IMR-90 (cell line): ENCODE data around the gene PRODH2. TPM values are rescaled to one million over a fixed set of nuclear protein-coding genes. Genes with fewer than 3 reads are reported as not detected.

Experiments
- ATAC-seq: fragments of 200-7000 bp; cut with Tn5 transposase; 2 replicates; pipeline ENCODE4 v1.9.1; 2020; ENCODE audit warnings: low read depth, mild to moderate bottlenecking, moderate library complexity
- BruUV-seq: library from RNA; stranded (reverse); fragments of 400-500 nt; replicated peaks from 2 replicates; lab custom pipeline; 2021; lab: Mats Ljungman, UMichigan
- CTCF ChIA-PET: fragments of 300-600 bp; formaldehyde crosslinking; extraction: SDS; loops from one replicate; lab custom pipeline; 2021; ENCODE audit warnings: antibody characterized with exemption; lab: Yijun Ruan, JAX
- POLR2A ChIA-PET: fragments of 300-600 bp; sonication (Branson Sonifier 250); formaldehyde crosslinking; loops from one replicate; lab custom pipeline; 2022; ENCODE audit warnings: antibody characterized with exemption; ENCODE audit not compliant: unreplicated experiment; lab: Charles Lee
- DNase-seq: peaks from one replicate; pipeline ENCODE4 v3.0.0; 2013
- H2AFZ ChIP-seq: replicated peaks from 2 replicates; pipeline ENCODE3; 2013; ENCODE audit warnings: low read length, mild to moderate bottlenecking; ENCODE audit not compliant: poor library complexity
- H2AK5ac ChIP-seq: 2 replicates; pipeline ENCODE4 v1.6.1; 2013; ENCODE audit warnings: low read depth, low read length, inconsistent platforms
- H2AK9ac ChIP-seq: replicated peaks from 2 replicates; pipeline ENCODE3; 2013; ENCODE audit warnings: mild to moderate bottlenecking, low read depth, low read length, moderate library complexity; ENCODE audit not compliant: poor library complexity
- H2BK120ac ChIP-seq: 2 replicates; pipeline ENCODE4 v1.6.1; 2013; ENCODE audit warnings: low read depth, low read length, inconsistent platforms
- H2BK15ac ChIP-seq: 3 replicates; pipeline ENCODE4 v1.6.1; 2013; ENCODE audit warnings: low read depth, low read length, inconsistent platforms
- H2BK20ac ChIP-seq: 2 replicates; pipeline ENCODE4 v1.6.1; 2013; ENCODE audit warnings: low read depth, mild to moderate bottlenecking, inconsistent platforms, low read length, moderate library complexity
- H2BK5ac ChIP-seq: 2 replicates; pipeline ENCODE4 v1.6.1; 2013; ENCODE audit warnings: mild to moderate bottlenecking, low read depth, low read length, inconsistent platforms; ENCODE audit not compliant: poor library complexity, severe bottlenecking
- H3K14ac ChIP-seq: replicated peaks from 2 replicates; pipeline ENCODE4 v1.6.1; 2013; ENCODE audit warnings: low read depth, low read length, inconsistent platforms
- H3K18ac ChIP-seq: 2 replicates; pipeline ENCODE4 v1.6.1; 2013; ENCODE audit warnings: low read depth, low read length, control low read depth
- H3K23ac ChIP-seq: 2 replicates; pipeline ENCODE4 v1.6.1; 2013; ENCODE audit warnings: low read depth, low read length, inconsistent platforms
- H3K27ac ChIP-seq: 2 replicates; pipeline ENCODE4 v1.5.1; 2013; ENCODE audit warnings: mild to moderate bottlenecking, control low read depth, low read length; ENCODE audit not compliant: insufficient read depth
- H3K27me3 ChIP-seq: 2 replicates; pipeline ENCODE4 v1.6.1; 2013; ENCODE audit warnings: low read length; ENCODE audit not compliant: control insufficient read depth, insufficient read depth
- H3K36me3 ChIP-seq: 2 replicates; pipeline ENCODE4 v1.6.1; 2013; ENCODE audit warnings: low read length, mixed read lengths; ENCODE audit not compliant: control insufficient read depth, insufficient read depth
- H3K4ac ChIP-seq: 2 replicates; pipeline ENCODE4 v1.6.1; 2013; ENCODE audit warnings: low read depth, low read length, inconsistent platforms
- H3K4me1 ChIP-seq: 2 replicates; pipeline ENCODE4 v1.6.1; 2013; ENCODE audit warnings: low read length, mixed read lengths; ENCODE audit not compliant: control insufficient read depth, insufficient read depth
- H3K4me2 ChIP-seq: 2 replicates; pipeline ENCODE4 v1.6.1; 2013; ENCODE audit warnings: low read depth, mild to moderate bottlenecking, control low read depth, low read length, moderate library complexity
- H3K4me3 ChIP-seq: 2 replicates; pipeline ENCODE4 v1.5.1; 2013; ENCODE audit warnings: low read depth, mild to moderate bottlenecking, control low read depth, low read length, moderate library complexity; ENCODE audit not compliant: insufficient read depth
- H3K56ac ChIP-seq: 2 replicates; pipeline ENCODE4 v1.6.1; 2013; ENCODE audit warnings: low read length, inconsistent platforms; ENCODE audit not compliant: insufficient read depth; ENCODE audit errors: extremely low read depth
- H3K79me1 ChIP-seq, 2 experiments: 2 replicates each; pipeline ENCODE4 v1.6.1; 2013; ENCODE audit warnings: low read length in 2 of 2, inconsistent platforms in 1 of 2, low read depth in 1 of 2
- H3K9ac ChIP-seq: 2 replicates; pipeline ENCODE4 v1.6.1; 2013; ENCODE audit warnings: low read depth, low read length, control low read depth
- H3K9me1 ChIP-seq: 2 replicates; pipeline ENCODE4 v1.6.1; 2013; ENCODE audit warnings: low read length, inconsistent platforms; ENCODE audit not compliant: insufficient read depth
- H3K9me3 ChIP-seq: 2 replicates; pipeline ENCODE4 v1.6.1; 2013; ENCODE audit warnings: low read length; ENCODE audit not compliant: control insufficient read depth, insufficient read depth
- H4K20me1 ChIP-seq: 2 replicates; pipeline ENCODE4 v1.6.1; 2013; ENCODE audit warnings: low read length, inconsistent platforms; ENCODE audit not compliant: insufficient read depth
- H4K5ac ChIP-seq: 2 replicates; pipeline ENCODE4 v1.6.1; 2013; ENCODE audit warnings: mild to moderate bottlenecking, low read depth, low read length, control low read depth
- H4K8ac ChIP-seq, 2 experiments: 2 replicates each; pipeline ENCODE4 v1.6.1; 2013; ENCODE audit warnings: low read depth in 2 of 2, low read length in 2 of 2, control low read depth in 1 of 2, inconsistent platforms in 1 of 2
- H4K91ac ChIP-seq: 2 replicates; pipeline ENCODE4 v1.6.1; 2013; ENCODE audit warnings: low read depth, low read length, inconsistent platforms; ENCODE audit not compliant: insufficient read depth
- BHLHE40 ChIP-seq: fragments of 150-350 bp; IDR thresholded peaks from 2 replicates; pipeline ENCODE4 v1.6.1; 2016; ENCODE audit warnings: mild to moderate bottlenecking, low read depth, low read length
- CEBPB ChIP-seq: IDR thresholded peaks from 2 replicates; pipeline ENCODE4 v1.6.1; 2012; ENCODE audit warnings: low read depth, low read length, improper control_type of control experiment
- CHD1 ChIP-seq: IDR thresholded peaks from 2 replicates; pipeline ENCODE4 v1.6.1; 2012; ENCODE audit warnings: low read depth, low read length, improper control_type of control experiment
- ELK1 ChIP-seq: fragments of 150-350 bp; IDR thresholded peaks from 2 replicates; pipeline ENCODE4 v1.6.1; 2016; ENCODE audit warnings: low read depth, mild to moderate bottlenecking, low read length, moderate library complexity, borderline replicate concordance
- MAFK ChIP-seq: IDR thresholded peaks from 2 replicates; pipeline ENCODE4 v1.6.1; 2012; ENCODE audit warnings: low read depth, low read length, improper control_type of control experiment
- MAZ ChIP-seq: IDR thresholded peaks from 2 replicates; pipeline ENCODE4 v1.6.1; 2012; ENCODE audit warnings: low read depth, mild to moderate bottlenecking, low read length, improper control_type of control experiment, moderate library complexity, borderline replicate concordance
- MXI1 ChIP-seq: IDR thresholded peaks from 2 replicates; pipeline ENCODE4 v1.6.1; 2012; ENCODE audit warnings: low read depth, mild to moderate bottlenecking, low read length, moderate library complexity, borderline replicate concordance
- NFE2L2 ChIP-seq: fragments of 150-350 bp; IDR thresholded peaks from 2 replicates; pipeline ENCODE4 v1.6.1; 2016; ENCODE audit warnings: low read depth, mild to moderate bottlenecking, low read length
- POLR2A ChIP-seq: IDR thresholded peaks from 2 replicates; pipeline ENCODE4 v1.6.1; 2012; ENCODE audit warnings: mild to moderate bottlenecking, low read depth, low read length
- RAD21 ChIP-seq: IDR thresholded peaks from 2 replicates; pipeline ENCODE4 v1.6.1; 2012; ENCODE audit warnings: low read length, improper control_type of control experiment
- RCOR1 ChIP-seq: IDR thresholded peaks from 2 replicates; pipeline ENCODE4 v1.6.1; 2012; ENCODE audit warnings: mild to moderate bottlenecking, low read length, improper control_type of control experiment; ENCODE audit not compliant: insufficient replicate concordance
- RFX5 ChIP-seq: IDR thresholded peaks from 2 replicates; pipeline ENCODE4 v1.8.0; 2012; ENCODE audit warnings: low read depth, mild to moderate bottlenecking, low read length, moderate library complexity
- SMC3 ChIP-seq: fragments of 150-350 bp; IDR thresholded peaks from 2 replicates; pipeline ENCODE4 v1.6.1; 2016; ENCODE audit warnings: low read depth, mild to moderate bottlenecking, antibody characterized with exemption, low read length, moderate library complexity
- USF2 ChIP-seq: fragments of 150-350 bp; IDR thresholded peaks from 2 replicates; pipeline ENCODE4 v1.6.1; 2017; ENCODE audit warnings: mild to moderate bottlenecking, antibody characterized with exemption, low read length, low read depth
- WGBS, 2 experiments: methylation state at CpG; one replicate each; pipeline versions ENCODE4 v1.1.5 to v1.1.7; 2013; ENCODE audit warnings: missing lambda C conversion rate in 2 of 2; ENCODE audit not compliant: insufficient read length in 1 of 2; ENCODE audit errors: extremely low coverage in 2 of 2; 5-methylcytosine and 5-hydroxymethylcytosine counted together
- dilution Hi-C: fragments of 300-500 bp; cut with HindIII; formaldehyde crosslinking; loops from one replicate; pipeline ENCODE4 v1.14.3; 2018; ENCODE audit warnings: low sequenced_read_pairs; ENCODE audit not compliant: unreplicated experiment
- in situ Hi-C: fragments of 300-500 bp; cut with MboI; formaldehyde crosslinking; loops from 3 replicates; pipeline ENCODE4 v1.14.3; 2019; ENCODE audit warnings: low sequenced_read_pairs, inconsistent platforms, mixed read lengths
- intact Hi-C: fragments of 100-400 bp; cut with micrococcal nuclease; formaldehyde crosslinking; loops from 2 replicates; pipeline ENCODE4 v1.10.0; 2022
- polyA plus RNA-seq, 3 experiments: library from polyadenylated mRNA; depleted of rRNA; stranded (reverse); fragments of >200 nt; gene quantifications; 2 replicates each; pipeline ENCODE4 v1.2.3, GENCODE V29; 2012; ENCODE audit warnings: low replicate concordance in 1 of 3
- total RNA-seq: library from RNA; depleted of rRNA; stranded (reverse); fragments of >200 nt; gene quantifications from 2 replicates; pipeline ENCODE4 v1.2.3, GENCODE V29; 2012
- TF ChIP-seq, protein P1 (sequence below): conservative IDR thresholded peaks from 2 replicates; pipeline ENCODE4 v1.5.1; 2012; ENCODE audit warnings: mild to moderate bottlenecking, low read depth, low read length, improper control_type of control experiment

Gene PRODH2
- total and polyA plus RNA-seq, 2 of the 4 experiments (the other 2 are of a cell fraction): not detected

GRCh38 chr19:35784503-35785338, 27.9 kb downstream of the PRODH2 start:
- no peaks in the 10 kb centered on the region for H3K9me1 ChIP-seq
- no peak overlapping the region for H3K9ac ChIP-seq
- no peak overlapping the region for H3K56ac ChIP-seq
- H3K36me3 ChIP-seq: peaks cover 14% of the 10 kb centered on the region
- dilution Hi-C loops: no loop called here
- 79% methylated on average over 5 of the region's 45 CpGs; no CpG with 5 or more reads in 1 of the 2 experiments for WGBS, 2 experiments
- no peak overlapping the region for H3K4me3 ChIP-seq
- no peak overlapping the region for H3K4me2 ChIP-seq
- no peak overlapping the region for H3K27ac ChIP-seq
- H2BK120ac ChIP-seq: no peak overlapping the region
- H4K20me1 ChIP-seq: no peaks in the 10 kb centered on the region
- no peak overlapping the region for H4K5ac ChIP-seq
- no peak overlapping the region for H2AK9ac ChIP-seq
- H3K14ac ChIP-seq: no peak overlapping the region
- no peak for DNase-seq
- in situ Hi-C loops: no loop called here
- no peaks in the 10 kb centered on the region for H3K79me1 ChIP-seq
- H2AFZ ChIP-seq: no peak overlapping the region
- no peak overlapping the region for H2BK15ac ChIP-seq
- CTCF ChIA-PET: no interaction called here
- H3K18ac ChIP-seq: no peak overlapping the region
- POLR2A ChIA-PET: no interaction called here
- no peaks in the 10 kb centered on the region for H3K4me1 ChIP-seq
- no peak for ATAC-seq
- H3K23ac ChIP-seq: no peak overlapping the region
- no peak overlapping the region for H2BK5ac ChIP-seq
- no peak overlapping the region for H4K8ac ChIP-seq
- no peak overlapping the region for H2AK5ac ChIP-seq
- intact Hi-C loops: no loop called here
- H3K9me3 ChIP-seq: no peaks in the 10 kb centered on the region
- H3K27me3 ChIP-seq: no peaks in the 10 kb centered on the region
- no peak overlapping the region for H2BK20ac ChIP-seq
- BruUV-seq: no TSS peak
- no peak overlapping the region for H3K4ac ChIP-seq
- H4K91ac ChIP-seq: no peak overlapping the region
- TF ChIP-seq RCOR1 (no peak), MXI1 (no peak), USF2 (no peak), CHD1 (no peak), RAD21 (no peak), CEBPB (no peak), RFX5 (no peak), MAFK (no peak), MAZ (no peak), SMC3 (no peak), ELK1 (no peak), POLR2A (no peak), BHLHE40 (no peak), NFE2L2 (no peak)
- TF ChIP-seq, protein P1, sequence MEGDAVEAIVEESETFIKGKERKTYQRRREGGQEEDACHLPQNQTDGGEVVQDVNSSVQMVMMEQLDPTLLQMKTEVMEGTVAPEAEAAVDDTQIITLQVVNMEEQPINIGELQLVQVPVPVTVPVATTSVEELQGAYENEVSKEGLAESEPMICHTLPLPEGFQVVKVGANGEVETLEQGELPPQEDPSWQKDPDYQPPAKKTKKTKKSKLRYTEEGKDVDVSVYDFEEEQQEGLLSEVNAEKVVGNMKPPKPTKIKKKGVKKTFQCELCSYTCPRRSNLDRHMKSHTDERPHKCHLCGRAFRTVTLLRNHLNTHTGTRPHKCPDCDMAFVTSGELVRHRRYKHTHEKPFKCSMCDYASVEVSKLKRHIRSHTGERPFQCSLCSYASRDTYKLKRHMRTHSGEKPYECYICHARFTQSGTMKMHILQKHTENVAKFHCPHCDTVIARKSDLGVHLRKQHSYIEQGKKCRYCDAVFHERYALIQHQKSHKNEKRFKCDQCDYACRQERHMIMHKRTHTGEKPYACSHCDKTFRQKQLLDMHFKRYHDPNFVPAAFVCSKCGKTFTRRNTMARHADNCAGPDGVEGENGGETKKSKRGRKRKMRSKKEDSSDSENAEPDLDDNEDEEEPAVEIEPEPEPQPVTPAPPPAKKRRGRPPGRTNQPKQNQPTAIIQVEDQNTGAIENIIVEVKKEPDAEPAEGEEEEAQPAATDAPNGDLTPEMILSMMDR: no peak
